WTC11 (cell line): ENCODE data around the gene PIEZO1. TPM values are rescaled to one million over a fixed set of nuclear protein-coding genes. Genes with fewer than 3 reads are reported as not detected.
A peak's percentile ranks its signal among the peaks of the same experiment; 100 is the strongest.

Experiments
- ATAC-seq: fragments of 200-7000 bp; cut with Tn5 transposase; 2 replicates; pipeline ENCODE4 v1.10.0; 2021; ENCODE audit warnings: mild to moderate bottlenecking, moderate library complexity
- CTCF ChIA-PET: fragments of 300-600 bp; sonication (Branson Sonifier 250); formaldehyde crosslinking; loops from one replicate; lab custom pipeline; 2021; ENCODE audit warnings: antibody characterized with exemption; lab: Charles Lee
- POLR2A ChIA-PET: fragments of 350-600 bp; sonication (Branson Sonifier 250); formaldehyde crosslinking; loops from one replicate; lab custom pipeline; 2021; ENCODE audit warnings: antibody characterized with exemption; lab: Charles Lee
- DNase-seq: peaks from one replicate; pipeline ENCODE4 v3.0.0; 2021; ENCODE audit warnings: low spot score
- H3K27ac Mint-ChIP-seq: 2 replicates; pipeline ENCODE4 v1.8.0; 2021; ENCODE audit warnings: mixed read lengths
- H3K27me3 Mint-ChIP-seq: 2 replicates; pipeline ENCODE4 v1.8.0; 2021; ENCODE audit warnings: low read depth, mild to moderate bottlenecking, moderate library complexity, mixed read lengths
- H3K36me3 Mint-ChIP-seq: 2 replicates; pipeline ENCODE4 v1.8.0; 2021; ENCODE audit warnings: mixed read lengths
- H3K4me1 Mint-ChIP-seq: 2 replicates; pipeline ENCODE4 v1.8.0; 2022; ENCODE audit warnings: mixed read lengths
- H3K4me3 Mint-ChIP-seq: 2 replicates; pipeline ENCODE4 v1.8.0; 2021; ENCODE audit warnings: mild to moderate bottlenecking, moderate library complexity, mixed read lengths
- H3K9me3 Mint-ChIP-seq: 2 replicates; pipeline ENCODE4 v1.8.0; 2021; ENCODE audit warnings: mixed read lengths
- ATF2 ChIP-seq: sonication (generic); formaldehyde crosslinking; IDR thresholded peaks from 2 replicates; pipeline ENCODE4 v1.8.1; 2022; ENCODE audit warnings: low read depth, missing genetic modification reagents, borderline replicate concordance
- CDX4 ChIP-seq: fragments of 250-450 bp; sonication (Bioruptor Pico); IDR thresholded peaks from 2 replicates; pipeline ENCODE4 v1.9.0; 2021; ENCODE audit warnings: moderate library complexity, mild to moderate bottlenecking, inconsistent platforms, borderline replicate concordance
- CREB1 ChIP-seq: sonication (generic); formaldehyde crosslinking; IDR thresholded peaks from 2 replicates; pipeline ENCODE4 v1.8.0; 2023; ENCODE audit warnings: mild to moderate bottlenecking, missing genetic modification reagents
- CREM ChIP-seq: sonication (generic); formaldehyde crosslinking; IDR thresholded peaks from 2 replicates; pipeline ENCODE4 v1.8.1; 2022; ENCODE audit warnings: mild to moderate bottlenecking, missing genetic modification reagents, moderate library complexity
- E2F5 ChIP-seq: sonication (generic); formaldehyde crosslinking; IDR thresholded peaks from 2 replicates; pipeline ENCODE4 v1.8.1; 2022; ENCODE audit warnings: mild to moderate bottlenecking, moderate library complexity, missing genetic modification reagents
- FOXK1 ChIP-seq: sonication (generic); formaldehyde crosslinking; IDR thresholded peaks from 2 replicates; pipeline ENCODE4 v1.8.0; 2022; ENCODE audit warnings: mild to moderate bottlenecking, moderate library complexity, missing genetic modification reagents
- GRHL2 ChIP-seq: fragments of 250-450 bp; sonication (Bioruptor Pico); IDR thresholded peaks from 2 replicates; pipeline ENCODE4 v1.8.0; 2022; ENCODE audit warnings: mild to moderate bottlenecking, moderate library complexity; ENCODE audit not compliant: insufficient replicate concordance, severe bottlenecking
- HMGA2 ChIP-seq: fragments of 250-450 bp; sonication (Bioruptor Pico); IDR thresholded peaks from 2 replicates; pipeline ENCODE4 v1.4.0; 2021; ENCODE audit warnings: mild to moderate bottlenecking, moderate library complexity
- IRF1 ChIP-seq: sonication (generic); formaldehyde crosslinking; IDR thresholded peaks from 2 replicates; pipeline ENCODE4 v1.8.0; 2023; ENCODE audit warnings: missing genetic modification reagents
- JAZF1 ChIP-seq: fragments of 250-450 bp; sonication (Bioruptor Pico); IDR thresholded peaks from 2 replicates; pipeline ENCODE4 v1.9.0; 2021; ENCODE audit warnings: moderate library complexity, mild to moderate bottlenecking, inconsistent platforms
- MLX ChIP-seq: sonication (generic); formaldehyde crosslinking; IDR thresholded peaks from 2 replicates; pipeline ENCODE4 v1.8.1; 2023; ENCODE audit warnings: mild to moderate bottlenecking, missing genetic modification reagents, moderate library complexity
- NFE2L1 ChIP-seq: sonication (generic); formaldehyde crosslinking; IDR thresholded peaks from 2 replicates; pipeline ENCODE4 v1.8.1; 2023; ENCODE audit warnings: missing genetic modification reagents
- NR3C1 ChIP-seq: sonication (generic); formaldehyde crosslinking; conservative IDR thresholded peaks from 2 replicates; pipeline ENCODE4 v1.8.1; 2023; ENCODE audit warnings: low read depth, mild to moderate bottlenecking, missing genetic modification reagents
- PRDM15 ChIP-seq: sonication (generic); formaldehyde crosslinking; IDR thresholded peaks from 2 replicates; pipeline ENCODE4 v1.8.0; 2022; ENCODE audit warnings: missing genetic modification reagents
- ZBTB43 ChIP-seq: sonication (generic); formaldehyde crosslinking; IDR thresholded peaks from 2 replicates; pipeline ENCODE4 v1.8.1; 2023; ENCODE audit warnings: mild to moderate bottlenecking, missing genetic modification reagents
- ZNF138 ChIP-seq: sonication (generic); formaldehyde crosslinking; conservative IDR thresholded peaks from 2 replicates; pipeline ENCODE4 v1.8.1; 2022; ENCODE audit warnings: mild to moderate bottlenecking, moderate library complexity, missing genetic modification reagents
- ZNF532 ChIP-seq: fragments of 250-450 bp; sonication (Bioruptor Pico); IDR thresholded peaks from 2 replicates; pipeline ENCODE4 v1.9.0; 2021; ENCODE audit warnings: mild to moderate bottlenecking, borderline replicate concordance
- total RNA-seq: library from RNA; stranded (reverse); gene quantifications from 3 replicates; pipeline ENCODE4 v1.2.3, GENCODE V29; 2021

PIEZO1 gene
- total RNA-seq, 1 experiment from 2014 or later = 71.3 TPM

GRCh38 chr16:88834670-88835069 lies 49.6 kb upstream of the PIEZO1 start:
- no peak overlapping the region for H3K4me3 Mint-ChIP-seq
- ChIA-PET CTCF (interaction anchor here (1.4 kb wide), 1 partner anchor 22 kb away, joined by 4 read pairs; the partner anchor contains the start of genes GALNS and TRAPPC2L), POLR2A (no interaction called here)
- peaks cover 2% of the 10 kb centered on the region for H3K36me3 Mint-ChIP-seq
- no peaks in the 10 kb centered on the region for H3K4me1 Mint-ChIP-seq
- ATAC-seq (no peak), DNase-seq (no peak)
- no peaks in the 10 kb centered on the region for H3K9me3 Mint-ChIP-seq
- H3K27me3 Mint-ChIP-seq = no peaks in the 10 kb centered on the region
- TF ChIP-seq IRF1 (CRISPR knock-in tag) = no peak
- no peak for TF ChIP-seq PRDM15 (CRISPR knock-in tag)
- no peak for TF ChIP-seq ZNF138 (CRISPR knock-in tag)
- no peak for TF ChIP-seq FOXK1 (CRISPR knock-in tag)
- no peak for TF ChIP-seq CDX4 (CRISPR knock-in tag)
- TF ChIP-seq ATF2 = no peak
- no peak for TF ChIP-seq ZBTB43 (CRISPR knock-in tag)
- TF ChIP-seq GRHL2 (CRISPR knock-in tag) = no peak
- no peak for TF ChIP-seq NFE2L1 (CRISPR knock-in tag)
- TF ChIP-seq NR3C1 (CRISPR knock-in tag) = no peak
- no peak for TF ChIP-seq HMGA2 (CRISPR knock-in tag)
- no peak for TF ChIP-seq MLX (CRISPR knock-in tag)
- no peak for TF ChIP-seq CREB1 (CRISPR knock-in tag)
- no peak for TF ChIP-seq E2F5 (CRISPR knock-in tag)
- no peak for TF ChIP-seq ZNF532 (CRISPR knock-in tag)
- TF ChIP-seq CREM (CRISPR knock-in tag) = no peak
- TF ChIP-seq JAZF1 (CRISPR knock-in tag) = no peak
- H3K27ac Mint-ChIP-seq = peak overlapping the region; percentile 49; the same call in 1 of the 2 replicates
